Measurements from ENCODE around the gene TMEM259. TPM values are rescaled to one million over a fixed set of nuclear protein-coding genes. Genes with fewer than 3 reads are reported as not detected.

TMEM259 gene
- total and polyA plus RNA-seq, 2 of the 13 experiments (the other 11 are each of a cell fraction or from before 2014, with no cell fraction given), result 64.7 to 164 TPM

DNA sequence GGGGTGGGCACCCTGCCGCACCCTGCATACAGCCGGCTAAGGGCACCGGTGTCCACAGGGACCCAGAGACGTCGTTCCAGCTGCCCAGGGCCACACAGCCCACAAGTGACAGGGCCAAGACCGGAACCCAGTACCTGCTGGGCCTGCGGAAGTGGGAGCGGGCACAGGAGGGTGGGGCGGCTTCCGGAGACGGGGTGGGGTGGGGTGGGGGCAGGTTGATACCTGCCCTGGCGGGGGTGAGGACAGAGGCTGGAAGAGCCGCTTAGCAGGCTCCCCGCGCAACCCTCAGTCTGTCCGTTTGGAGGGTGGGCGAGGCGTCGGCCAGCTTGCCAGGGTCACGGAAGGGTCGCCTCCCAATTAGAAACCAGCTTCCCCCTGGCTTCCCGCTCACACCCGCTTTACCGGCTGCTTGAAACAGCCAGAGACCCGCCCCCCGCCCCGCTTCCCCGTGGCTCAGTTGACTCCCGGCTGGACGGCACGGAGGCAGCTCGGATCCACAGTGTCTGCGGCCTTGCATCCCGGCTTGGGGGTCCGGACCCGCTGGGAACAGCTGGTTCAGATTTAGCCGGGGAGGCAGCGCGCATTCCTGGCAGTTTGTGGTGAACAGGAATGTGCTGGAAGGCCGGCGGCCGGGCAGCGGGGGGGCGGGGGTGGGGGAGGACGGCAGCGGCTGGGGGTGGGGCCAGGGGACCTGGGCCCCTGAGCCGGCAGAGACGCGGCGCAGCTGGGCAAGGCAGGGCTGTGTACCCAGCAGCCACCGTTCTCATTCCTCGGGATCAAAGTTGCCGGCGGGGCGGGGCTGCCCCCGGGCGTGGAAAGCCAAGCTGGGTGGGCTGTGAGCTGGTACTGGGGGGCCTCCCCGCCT is 7.4 kb upstream of the TMEM259 start (continued):
- TF ChIP-seq ZSCAN29 (CRISPR knock-in tag; conservative IDR thresholded peaks at IDR 0.05) (0 out of 2 replicates have a peak, but pooled peaks have one; percentile 31), ZSCAN30 (CRISPR knock-in tag; IDR thresholded peaks at IDR 0.05) (no peak), SP1 (IDR thresholded peaks at IDR 0.05) (no peak), SP1 (CRISPR knock-in tag; IDR thresholded peaks at IDR 0.05) (no peak; the same call in 1 of the 2 replicates), MAZ (IDR thresholded peaks at IDR 0.05; ENCODE audit: borderline replicate concordance, low read depth, low read length) (0 out of 2 replicates have a peak, but pooled peaks have one; percentile 14), MAZ (CRISPR knock-in tag; IDR thresholded peaks at IDR 0.05; ENCODE audit: low read depth) (peak; percentile 62; the same call in 1 of the 2 replicates), ZC3H13 (CRISPR knock-in tag; IDR thresholded peaks at IDR 0.05) (no peak), ZNF83 (CRISPR knock-in tag; IDR thresholded peaks at IDR 0.05; ENCODE audit: borderline replicate concordance) (no peak), ZNF331 (CRISPR knock-in tag; IDR thresholded peaks at IDR 0.05) (peak; percentile 46; the same call in 1 of the 2 replicates), ZNF773 (CRISPR knock-in tag; IDR thresholded peaks at IDR 0.05; ENCODE audit: borderline replicate concordance) (no peak), ATF1 (CRISPR knock-in tag; IDR thresholded peaks at IDR 0.05) (no peak), BCL6 (CRISPR knock-in tag; IDR thresholded peaks at IDR 0.05) (0 out of 2 replicates have a peak, but pooled peaks have one; percentile 4), ZNF136 (CRISPR knock-in tag; IDR thresholded peaks at IDR 0.05; ENCODE audit: low read depth) (no peak), ZNF768 (CRISPR knock-in tag; IDR thresholded peaks at IDR 0.05) (peak; percentile 96), ZBTB42 (CRISPR knock-in tag; IDR thresholded peaks at IDR 0.05) (no peak), ZFP1 (CRISPR knock-in tag; IDR thresholded peaks at IDR 0.05) (no peak), ZMYM3 (CRISPR knock-in tag; IDR thresholded peaks at IDR 0.05) (0 out of 2 replicates have a peak, but pooled peaks have one; percentile 46), MYC (CRISPR knock-in tag; IDR thresholded peaks at IDR 0.05; ENCODE audit: borderline replicate concordance) (peak; percentile 26; the same call in 1 of the 2 replicates), NFYB (CRISPR knock-in tag; IDR thresholded peaks at IDR 0.05) (no peak), KDM5B (CRISPR knock-in tag; IDR thresholded peaks at IDR 0.05; ENCODE audit: borderline replicate concordance) (peak; percentile 77; the same call in 1 of the 2 replicates), PAWR (CRISPR knock-in tag; IDR thresholded peaks at IDR 0.05; ENCODE audit: borderline replicate concordance) (no peak), HNRNPL (IDR thresholded peaks at IDR 0.05; ENCODE audit: low read depth, low read length) (peak; percentile 76; the same call in 1 of the 2 replicates), ZNF781 (CRISPR knock-in tag; IDR thresholded peaks at IDR 0.05; ENCODE audit: borderline replicate concordance, not compliant biosample characterization) (peak; percentile 43), HIVEP1 (CRISPR knock-in tag; IDR thresholded peaks at IDR 0.05) (0 out of 2 replicates have a peak, but pooled peaks have one; percentile 23), JUNB (CRISPR knock-in tag; IDR thresholded peaks at IDR 0.05; ENCODE audit: borderline replicate concordance) (no peak), ZNF3 (CRISPR knock-in tag; IDR thresholded peaks at IDR 0.05) (no peak), SMAD3 (CRISPR knock-in tag; IDR thresholded peaks at IDR 0.05) (no peak), PHF5A (CRISPR knock-in tag; IDR thresholded peaks at IDR 0.05; ENCODE audit: low read depth, unreplicated experiment) (no peak), ZSCAN31 (CRISPR knock-in tag; IDR thresholded peaks at IDR 0.05; ENCODE audit: low read depth) (0 out of 2 replicates have a peak, but pooled peaks have one; percentile 5), RAD51 (IDR thresholded peaks at IDR 0.05; ENCODE audit: borderline replicate concordance) (no peak), DNMT3B (CRISPR knock-in tag; conservative IDR thresholded peaks at IDR 0.05) (no peak)
- TF ChIP-seq, protein P1, sequence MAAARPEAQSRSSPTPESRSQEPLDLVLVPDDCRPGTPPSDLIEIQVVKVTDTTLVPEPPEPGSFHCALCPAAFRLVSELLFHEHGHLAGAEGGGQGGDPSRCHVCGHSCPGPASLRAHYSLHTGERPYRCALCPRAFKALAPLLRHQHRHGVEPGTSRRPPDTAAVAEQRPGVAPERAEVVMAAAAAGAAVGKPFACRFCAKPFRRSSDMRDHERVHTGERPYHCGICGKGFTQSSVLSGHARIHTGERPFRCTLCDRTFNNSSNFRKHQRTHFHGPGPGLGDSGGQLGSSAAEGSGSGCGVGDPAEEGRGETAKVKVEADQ (CRISPR knock-in tag; IDR thresholded peaks at IDR 0.05; ENCODE audit: borderline replicate concordance), result no peak
- TF ChIP-seq, protein P2, sequence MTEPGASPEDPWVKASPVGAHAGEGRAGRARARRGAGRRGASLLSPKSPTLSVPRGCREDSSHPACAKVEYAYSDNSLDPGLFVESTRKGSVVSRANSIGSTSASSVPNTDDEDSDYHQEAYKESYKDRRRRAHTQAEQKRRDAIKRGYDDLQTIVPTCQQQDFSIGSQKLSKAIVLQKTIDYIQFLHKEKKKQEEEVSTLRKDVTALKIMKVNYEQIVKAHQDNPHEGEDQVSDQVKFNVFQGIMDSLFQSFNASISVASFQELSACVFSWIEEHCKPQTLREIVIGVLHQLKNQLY (CRISPR knock-in tag; IDR thresholded peaks at IDR 0.05), result no peak

Data from HepG2 (cell line).